GM13977 (cell line): Measurements from ENCODE around the gene QKI.
"Not testable (repeated sequence)": the region's sequence is repeated elsewhere in the genome, so short reads cannot be mapped to it uniquely, and the experiment has no call there.

Experiments
- DNase-seq: peaks from one replicate; pipeline ENCODE4 v3.0.0; 2012; ENCODE audit warnings: low spot score
- CTCF ChIP-seq: IDR thresholded peaks from 2 replicates; pipeline ENCODE4 v1.5.1; 2012; ENCODE audit warnings: mild to moderate bottlenecking, control low read depth; ENCODE audit not compliant: insufficient read depth; ENCODE audit errors: extremely low read depth, missing control alignments
- in situ Hi-C: fragments of 300-500 bp; cut with MboI; formaldehyde crosslinking; loops from one replicate; pipeline ENCODE4 v1.12.0; 2022; ENCODE audit warnings: low sequenced_read_pairs, low pct_unique_long_range_greater_than_20kb, mixed read lengths, inconsistent platforms; ENCODE audit not compliant: unreplicated experiment

QKI gene

GRCh38 chr6:163436843-163437242 lies 22.3 kb downstream of the QKI start:
- TF ChIP-seq CTCF = no peak
- no peak for DNase-seq
- in situ Hi-C loops = no loop called here

GRCh38 chr6:163437466-163437865 lies 22.9 kb downstream of the QKI start:
- in situ Hi-C loops = no loop called here
- no peak for TF ChIP-seq CTCF
- no peak for DNase-seq

DNA sequence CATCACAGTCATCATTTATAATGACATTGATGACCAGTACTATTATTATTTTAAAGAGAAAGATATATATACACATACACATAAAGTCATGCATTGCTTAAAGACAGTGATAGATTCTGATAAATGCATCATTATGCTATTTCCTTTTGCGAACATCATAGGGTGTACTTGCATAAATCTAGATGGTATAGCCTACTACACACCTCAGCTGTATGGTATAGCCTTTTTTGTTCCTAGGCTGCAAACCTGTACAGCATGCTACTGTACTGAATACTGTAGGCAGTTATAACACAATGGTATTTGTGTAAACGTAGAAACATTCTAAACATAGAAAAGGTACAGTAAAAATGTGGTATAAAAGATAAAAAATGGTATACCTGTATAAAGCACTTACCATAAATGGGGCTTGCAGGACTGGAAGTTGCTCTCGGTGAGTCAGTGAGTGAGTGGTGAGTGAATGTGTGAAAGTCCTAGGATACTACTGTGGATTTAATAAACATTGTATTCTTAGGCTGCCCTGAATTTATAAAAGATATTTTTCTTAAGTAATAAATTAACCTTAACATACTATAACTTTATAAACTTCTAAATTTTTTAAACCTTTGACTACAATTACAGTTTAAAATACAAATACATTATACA lies 23.9 kb downstream of the QKI start:
- DNase-seq = no peak
- in situ Hi-C loops = no loop called here
- no peak for TF ChIP-seq CTCF

DNA sequence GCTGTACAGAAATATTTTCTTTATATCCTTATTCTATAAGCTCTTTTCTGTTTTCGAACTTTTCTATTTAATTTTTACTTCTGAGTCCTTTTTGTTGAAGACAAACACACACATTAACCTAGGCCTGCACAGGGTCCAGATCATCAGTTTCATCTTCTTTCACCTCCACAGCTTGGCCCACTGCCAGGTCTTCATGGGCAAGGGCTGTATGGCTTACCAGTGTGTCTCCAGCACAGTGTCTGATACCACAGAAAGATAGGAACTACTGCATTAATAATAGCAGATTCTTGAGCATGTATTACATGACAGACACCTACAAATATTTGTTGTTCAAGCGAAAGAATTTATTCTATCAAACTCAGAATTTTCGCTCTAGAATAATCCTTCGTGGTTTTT lies 24.4 kb downstream of the QKI start:
- in situ Hi-C loops = no loop called here
- TF ChIP-seq CTCF = no peak
- no peak for DNase-seq

GRCh38 chr6:163439390-163439789 lies 24.9 kb downstream of the QKI start:
- in situ Hi-C loops, DNase-seq: not testable (repeated sequence)

DNA sequence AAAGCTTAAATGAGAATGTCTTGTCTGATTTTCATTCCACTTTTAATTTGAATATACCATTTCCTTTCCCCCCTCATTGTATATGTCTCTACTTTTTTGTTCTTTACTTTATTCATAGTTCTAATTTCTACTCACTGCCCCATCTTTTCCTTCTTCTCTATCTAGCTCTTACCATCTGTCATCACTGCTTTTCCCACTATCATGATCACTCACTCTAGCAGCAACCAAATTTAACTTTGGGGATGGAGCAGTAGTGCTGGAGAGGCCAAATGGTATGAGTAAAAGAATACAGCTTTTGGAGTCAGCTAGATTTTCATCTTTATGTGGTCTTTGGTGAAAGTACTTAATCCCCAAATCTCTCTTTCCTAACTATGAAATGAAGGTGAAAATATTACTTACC lies 25.5 kb downstream of the QKI start:
- no peak for TF ChIP-seq CTCF
- in situ Hi-C loops = no loop called here
- DNase-seq = no peak

DNA sequence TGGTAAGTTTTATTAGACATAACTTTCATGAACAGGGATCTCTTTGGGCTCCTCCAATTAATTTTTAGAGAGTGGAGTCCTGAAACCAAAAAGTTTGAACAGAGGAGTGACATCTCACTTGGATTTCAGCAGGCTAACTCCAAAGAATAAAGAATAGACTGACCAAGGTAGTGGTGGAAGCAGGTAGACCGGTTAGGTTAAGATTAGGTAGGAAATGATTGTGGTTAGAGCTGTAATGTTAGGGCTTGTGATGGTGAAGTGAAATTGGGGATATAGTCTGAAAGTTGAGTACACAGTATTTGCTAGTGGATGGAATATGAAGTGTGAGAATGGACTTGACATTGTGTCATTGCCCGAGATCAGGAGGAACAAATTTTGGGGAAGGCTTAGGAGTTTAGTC lies 27.8 kb downstream of the QKI start:
- no peak for TF ChIP-seq CTCF
- in situ Hi-C loops = no loop called here
- no peak for DNase-seq
